ENCODE results near the gene TLR5. TPM values are rescaled to one million over a fixed set of nuclear protein-coding genes. Genes with fewer than 3 reads are reported as not detected.
A peak's percentile ranks its signal among the peaks of the same experiment; 100 is the strongest.

Gene TLR5, protein sequence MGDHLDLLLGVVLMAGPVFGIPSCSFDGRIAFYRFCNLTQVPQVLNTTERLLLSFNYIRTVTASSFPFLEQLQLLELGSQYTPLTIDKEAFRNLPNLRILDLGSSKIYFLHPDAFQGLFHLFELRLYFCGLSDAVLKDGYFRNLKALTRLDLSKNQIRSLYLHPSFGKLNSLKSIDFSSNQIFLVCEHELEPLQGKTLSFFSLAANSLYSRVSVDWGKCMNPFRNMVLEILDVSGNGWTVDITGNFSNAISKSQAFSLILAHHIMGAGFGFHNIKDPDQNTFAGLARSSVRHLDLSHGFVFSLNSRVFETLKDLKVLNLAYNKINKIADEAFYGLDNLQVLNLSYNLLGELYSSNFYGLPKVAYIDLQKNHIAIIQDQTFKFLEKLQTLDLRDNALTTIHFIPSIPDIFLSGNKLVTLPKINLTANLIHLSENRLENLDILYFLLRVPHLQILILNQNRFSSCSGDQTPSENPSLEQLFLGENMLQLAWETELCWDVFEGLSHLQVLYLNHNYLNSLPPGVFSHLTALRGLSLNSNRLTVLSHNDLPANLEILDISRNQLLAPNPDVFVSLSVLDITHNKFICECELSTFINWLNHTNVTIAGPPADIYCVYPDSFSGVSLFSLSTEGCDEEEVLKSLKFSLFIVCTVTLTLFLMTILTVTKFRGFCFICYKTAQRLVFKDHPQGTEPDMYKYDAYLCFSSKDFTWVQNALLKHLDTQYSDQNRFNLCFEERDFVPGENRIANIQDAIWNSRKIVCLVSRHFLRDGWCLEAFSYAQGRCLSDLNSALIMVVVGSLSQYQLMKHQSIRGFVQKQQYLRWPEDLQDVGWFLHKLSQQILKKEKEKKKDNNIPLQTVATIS
- total RNA-seq (10 to 100 TPM; 14.7 to 27.6 TPM), polyA plus RNA-seq (ENCODE audit: insufficient read length in 6 of 6) (10 to 100 TPM in 5 of 6 donors, 1 to 10 TPM in 1; 9.8 to 11.3 (median 10.4) TPM)
- long read RNA-seq, donor 1, partial matches to known transcripts: 0 of 1 reads
- long read RNA-seq, donor 1, other reads (novel, unspliced or antisense): 0 of 1 reads
- long read RNA-seq, donor 2: 0 reads
- long read RNA-seq, donor 3: 0 reads
- long read RNA-seq, donor 4, partial matches to known transcripts: 1 of 3 reads
- long read RNA-seq, donor 4, other reads (novel, unspliced or antisense): 1 of 3 reads
- long read RNA-seq, donor 5, partial matches to known transcripts: 0 of 1 reads
- long read RNA-seq, donor 5, other reads (novel, unspliced or antisense): 0 of 1 reads
- long read RNA-seq, donor 6, full-length matches to known transcripts: 2 of 2 reads
- long read RNA-seq, donor 6, partial matches to known transcripts: 0 of 2 reads
- long read RNA-seq, donor 6, other reads (novel, unspliced or antisense): 0 of 2 reads
- long read RNA-seq, donor 7: 0 reads
- long read RNA-seq, donor 8: 0 reads
- long read RNA-seq, donor 9: 0 reads
- long read RNA-seq, donor 10, partial matches to known transcripts: 3 of 6 reads
- long read RNA-seq, donor 10, other reads (novel, unspliced or antisense): 3 of 6 reads
- long read RNA-seq, donor 11: 0 reads
- long read RNA-seq, donor 12: 0 reads

GRCh38 chr1:223142795-223143536, at the start of gene TLR5:
Gene TLR5, minus strand, starts transcription at chr1:223143248. Its CDS starts 30,217 bp downstream, at chr1:223113031.
- H3K4me1 ChIP-seq: peaks cover 21 to 60% of the 10 kb centered on the region in 2 donors
- TF ChIP-seq, protein P1, sequence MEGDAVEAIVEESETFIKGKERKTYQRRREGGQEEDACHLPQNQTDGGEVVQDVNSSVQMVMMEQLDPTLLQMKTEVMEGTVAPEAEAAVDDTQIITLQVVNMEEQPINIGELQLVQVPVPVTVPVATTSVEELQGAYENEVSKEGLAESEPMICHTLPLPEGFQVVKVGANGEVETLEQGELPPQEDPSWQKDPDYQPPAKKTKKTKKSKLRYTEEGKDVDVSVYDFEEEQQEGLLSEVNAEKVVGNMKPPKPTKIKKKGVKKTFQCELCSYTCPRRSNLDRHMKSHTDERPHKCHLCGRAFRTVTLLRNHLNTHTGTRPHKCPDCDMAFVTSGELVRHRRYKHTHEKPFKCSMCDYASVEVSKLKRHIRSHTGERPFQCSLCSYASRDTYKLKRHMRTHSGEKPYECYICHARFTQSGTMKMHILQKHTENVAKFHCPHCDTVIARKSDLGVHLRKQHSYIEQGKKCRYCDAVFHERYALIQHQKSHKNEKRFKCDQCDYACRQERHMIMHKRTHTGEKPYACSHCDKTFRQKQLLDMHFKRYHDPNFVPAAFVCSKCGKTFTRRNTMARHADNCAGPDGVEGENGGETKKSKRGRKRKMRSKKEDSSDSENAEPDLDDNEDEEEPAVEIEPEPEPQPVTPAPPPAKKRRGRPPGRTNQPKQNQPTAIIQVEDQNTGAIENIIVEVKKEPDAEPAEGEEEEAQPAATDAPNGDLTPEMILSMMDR (IDR thresholded peaks at IDR 0.05): peak; percentile 51 to 58
- H3K4me3 ChIP-seq: peak within 1 kb of the TSS; percentile 51 to 67
- peaks cover 0 to 10% of the 10 kb centered on the region in 2 donors for H3K9me3 ChIP-seq
- no peaks in the 10 kb centered on the region for H3K27me3 ChIP-seq
- intact Hi-C loops (cut with DNase I): no loop called here
- no peaks in the 10 kb centered on the region for H3K36me3 ChIP-seq
- peak; percentile 93 for ATAC-seq
- peak within 1 kb of the TSS; percentile 82 to 85 for H3K27ac ChIP-seq
- peak; percentile 59 to 99 (median 88) for DNase-seq

GRCh38 chr1:223189903-223190724, 47.1 kb upstream of the TLR5 start:
- DNase-seq (no peak), ATAC-seq (no peak)
- no peaks in the 10 kb centered on the region for H3K9me3 ChIP-seq
- no peaks in the 10 kb centered on the region for H3K27me3 ChIP-seq
- intact Hi-C loops (cut with DNase I): no loop called here
- no peak overlapping the region for H3K27ac ChIP-seq
- H3K4me3 ChIP-seq: no peak overlapping the region
- H3K36me3 ChIP-seq: no peaks in the 10 kb centered on the region
- H3K4me1 ChIP-seq: no peaks in the 10 kb centered on the region
- TF ChIP-seq, protein P1 (IDR thresholded peaks at IDR 0.05): no peak

DNA sequence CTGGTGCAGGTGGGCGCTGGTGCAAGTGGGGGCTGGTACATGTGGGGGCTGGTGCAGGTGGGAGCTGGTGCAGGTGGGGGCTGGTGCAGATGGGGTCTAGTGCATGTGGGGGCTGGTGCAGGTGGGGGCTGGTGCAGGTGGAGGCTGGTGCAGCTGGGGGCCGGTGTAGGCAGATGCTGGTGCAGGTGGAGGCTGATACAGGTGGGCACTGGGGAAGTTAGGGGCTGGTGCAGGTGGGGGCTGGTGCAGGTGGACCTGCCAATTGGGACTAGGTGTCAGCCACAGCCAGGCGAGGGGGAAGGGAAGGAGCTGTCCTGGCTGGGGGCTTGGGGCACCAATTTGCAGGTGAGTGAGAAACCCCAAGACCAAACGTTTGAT, 46.5 kb upstream of the TLR5 start:
- no peaks in the 10 kb centered on the region for H3K9me3 ChIP-seq
- H3K27me3 ChIP-seq: no peaks in the 10 kb centered on the region
- H3K27ac ChIP-seq: no peak overlapping the region
- no peaks in the 10 kb centered on the region for H3K36me3 ChIP-seq
- H3K4me3 ChIP-seq: no peak overlapping the region
- no peaks in the 10 kb centered on the region for H3K4me1 ChIP-seq
- no peak for ATAC-seq
- TF ChIP-seq, protein P1 (IDR thresholded peaks at IDR 0.05): no peak
- intact Hi-C loops (cut with DNase I): no loop called here
- peak in 1 of 4 donors; percentile 53 for DNase-seq
